PFSK-1 (cell line): ENCODE measurements around the gene BICRA.

ENCODE experiments used
- FOXP2 ChIP-seq: optimal IDR thresholded peaks from 2 replicates; pipeline ENCODE3; 2011; ENCODE audit warnings: borderline replicate concordance, control low read depth, inconsistent platforms; ENCODE audit not compliant: insufficient read depth; ENCODE audit errors: extremely low read length, extremely low read depth
- POLR2AphosphoS5 ChIP-seq: IDR thresholded peaks from 2 replicates; pipeline ENCODE4 v1.6.1; 2012; ENCODE audit warnings: low read depth, mild to moderate bottlenecking, control low read depth, low read length, moderate library complexity
- REST ChIP-seq, 2 experiments: IDR thresholded peaks; 2 replicates each; pipeline versions ENCODE4 v1.6.1 to v1.8.0; 2011 to 2012; ENCODE audit warnings: low read depth in 2 of 2, low read length in 2 of 2, control low read depth in 1 of 2, inconsistent platforms in 1 of 2, mild to moderate bottlenecking in 1 of 2, moderate library complexity in 1 of 2; ENCODE audit not compliant: insufficient read depth in 1 of 2
- SIN3A ChIP-seq: IDR thresholded peaks from 2 replicates; pipeline ENCODE4 v1.6.1; 2012; ENCODE audit warnings: mild to moderate bottlenecking, low read length, moderate library complexity, borderline replicate concordance; ENCODE audit not compliant: insufficient read depth
- TAF1 ChIP-seq: IDR thresholded peaks from 2 replicates; pipeline ENCODE4 v1.6.1; 2012; ENCODE audit warnings: low read length, control low read depth, borderline replicate concordance; ENCODE audit not compliant: insufficient read depth

BICRA gene

DNA sequence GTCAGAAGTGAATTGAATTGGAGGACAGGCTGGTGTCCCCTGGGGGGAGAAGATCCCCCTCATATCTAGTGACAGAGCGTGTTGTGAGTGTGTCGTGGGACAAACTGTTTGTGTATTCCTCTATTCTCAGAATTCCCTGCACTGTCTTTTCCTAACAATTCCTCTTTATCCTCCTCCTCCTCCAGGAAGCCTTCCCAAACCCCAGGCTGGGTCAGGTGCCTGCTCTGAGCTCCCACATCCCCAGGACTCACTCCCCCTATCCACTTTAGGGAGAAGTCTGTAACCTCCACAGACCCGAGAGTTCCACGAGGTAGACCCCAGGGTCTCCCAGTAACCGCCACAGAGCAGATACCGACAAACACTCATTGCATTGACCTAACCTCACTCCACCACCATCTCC, 15.1 kb upstream of the BICRA start:
- TF ChIP-seq FOXP2: no peak
- no peak for TF ChIP-seq REST (IDR thresholded peaks at IDR 0.05; ENCODE audit: insufficient read depth in 1 of 2, low read depth in 2 of 2, low read length in 2 of 2)
- TF ChIP-seq TAF1: no peak
- no peak for TF ChIP-seq SIN3A
- TF ChIP-seq POLR2AphosphoS5: no peak

- TF ChIP-seq POLR2AphosphoS5 (no peak), REST (IDR thresholded peaks at IDR 0.05; ENCODE audit: insufficient read depth in 1 of 2, low read depth in 2 of 2, low read length in 2 of 2) (no peak), FOXP2 (no peak), SIN3A (no peak), TAF1 (no peak)
Observed at GRCh38 chr19:47595944-47596343, 13.0 kb upstream of the BICRA start.

GRCh38 chr19:47598407-47599349, 10.3 kb upstream of the BICRA start:
- TF ChIP-seq SIN3A (no peak), TAF1 (no peak), REST (IDR thresholded peaks at IDR 0.05; ENCODE audit: insufficient read depth in 1 of 2, low read depth in 2 of 2, low read length in 2 of 2) (peak in 1 of 2 experiments; percentile 15; a peak in 1 of 4 replicates), POLR2AphosphoS5 (no peak; the same call in 1 of the 2 replicates), FOXP2 (no peak)

GRCh38 chr19:47600246-47601179, 8.4 kb upstream of the BICRA start:
- TF ChIP-seq FOXP2 (peak; percentile 89), REST (IDR thresholded peaks at IDR 0.05; ENCODE audit: insufficient read depth in 1 of 2, low read depth in 2 of 2, low read length in 2 of 2) (peak in 1 of 2 experiments; percentile 59; a peak in 1 of 4 replicates), TAF1 (peak; percentile 81), POLR2AphosphoS5 (peak; percentile 92), SIN3A (no peak)
